ENCODE results near the gene GSG1L. TPM values are rescaled to one million over a fixed set of nuclear protein-coding genes. Genes with fewer than 3 reads are reported as not detected.

The GSG1L gene
- total and polyA plus RNA-seq, 2 of the 13 experiments (the other 11 are each of a cell fraction or from before 2014, with no cell fraction given) = not detected

DNA sequence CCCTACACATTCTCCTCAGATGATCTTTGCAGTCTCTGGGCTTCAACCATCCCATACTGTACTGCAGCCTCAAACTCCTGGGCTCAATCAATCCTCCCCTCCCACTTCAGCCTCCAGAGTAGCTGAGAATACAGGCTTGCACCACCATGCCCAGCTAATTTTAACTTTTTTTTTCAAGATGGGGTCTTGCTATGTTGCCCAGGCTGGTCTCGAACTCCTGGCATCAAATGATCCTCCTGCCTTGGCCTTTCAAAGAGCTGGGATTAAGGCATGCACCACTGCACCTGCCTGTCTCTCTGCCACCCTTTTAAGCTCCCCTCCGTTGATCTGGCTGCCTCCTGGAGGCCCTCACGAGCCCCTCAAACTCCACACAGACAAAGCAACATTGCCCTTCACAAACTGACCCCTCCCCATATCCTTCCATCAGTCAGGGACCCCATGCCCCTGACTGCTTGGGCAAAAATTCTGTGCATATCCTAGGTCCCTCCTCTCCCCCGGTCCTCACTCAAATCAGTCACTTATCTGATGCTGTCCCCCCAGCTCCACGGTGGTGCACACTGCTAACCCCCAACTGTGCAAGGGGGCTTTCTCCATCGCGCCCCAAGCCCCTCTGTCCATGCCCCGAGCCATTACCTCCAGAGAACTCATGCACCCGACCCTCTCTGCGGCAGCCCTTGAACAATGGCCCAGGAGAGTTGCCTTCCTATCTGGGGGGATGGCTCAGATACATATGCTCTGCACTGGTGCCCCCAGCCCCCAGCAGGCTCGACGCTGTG is 260.7 kb downstream of the GSG1L start:
- WGBS (ENCODE audit: low lambda C conversion rate) = 4% methylated on average over 12 of the region's 12 CpGs
- ATAC-seq (no peak), FAIRE-seq (no peak), DNase-seq (ENCODE audit: low spot score) (no peak)
- POLR2A ChIA-PET = no interaction called here
- Histone ChIP-seq H3K9ac (ENCODE audit: insufficient read depth, low read depth, low read length) (no peak overlapping the region), H3K4me3 (replicated peaks in 1 of 3; ENCODE audit: insufficient read depth in 1 of 3, low read depth in 2 of 3, low read length in 3 of 3) (no peak overlapping the region), H3K4me2 (ENCODE audit: low read depth, low read length) (no peak overlapping the region), H3K36me3 (replicated peaks in 1 of 2; ENCODE audit: control insufficient read depth in 1 of 2, insufficient read depth in 2 of 2, low read length in 2 of 2) (no peaks in the 10 kb centered on the region), H3K27ac (ENCODE audit: extremely low read length, insufficient read depth, low read length) (no peak overlapping the region), H2AFZ (ENCODE audit: low read length) (no peak overlapping the region), H3K79me2 (ENCODE audit: insufficient read depth, low read length) (no peaks in the 10 kb centered on the region), H3K9me3 (ENCODE audit: low read length) (no peaks in the 10 kb centered on the region), H3K4me1 (ENCODE audit: insufficient read depth, low read length) (no peaks in the 10 kb centered on the region), H4K20me1 (ENCODE audit: insufficient read depth, low read length) (peaks cover 2% of the 10 kb centered on the region; the same call in 1 of the 2 replicates), H3K27me3 (ENCODE audit: control insufficient read depth in 1 of 2, insufficient read depth in 2 of 2, low read length in 2 of 2) (peaks cover 2 to 7% of the 10 kb centered on the region in 2 experiments; a peak in 3 of 5 replicates)
- CTCF ChIA-PET (ENCODE audit: low intra/inter-chr PET ratio, low total read pairs) = no interaction called here
- no TSS peak for BruUV-seq (replicated peaks)
- in situ Hi-C loops (cut with HindIII; ENCODE audit: extremely low pct_ligation_motif_present, low pct_unique_long_range_greater_than_20kb) (no loop called here), intact Hi-C loops (cut with micrococcal nuclease; ENCODE audit: unreplicated experiment) (no loop called here)
- TF ChIP-seq, protein P1, sequence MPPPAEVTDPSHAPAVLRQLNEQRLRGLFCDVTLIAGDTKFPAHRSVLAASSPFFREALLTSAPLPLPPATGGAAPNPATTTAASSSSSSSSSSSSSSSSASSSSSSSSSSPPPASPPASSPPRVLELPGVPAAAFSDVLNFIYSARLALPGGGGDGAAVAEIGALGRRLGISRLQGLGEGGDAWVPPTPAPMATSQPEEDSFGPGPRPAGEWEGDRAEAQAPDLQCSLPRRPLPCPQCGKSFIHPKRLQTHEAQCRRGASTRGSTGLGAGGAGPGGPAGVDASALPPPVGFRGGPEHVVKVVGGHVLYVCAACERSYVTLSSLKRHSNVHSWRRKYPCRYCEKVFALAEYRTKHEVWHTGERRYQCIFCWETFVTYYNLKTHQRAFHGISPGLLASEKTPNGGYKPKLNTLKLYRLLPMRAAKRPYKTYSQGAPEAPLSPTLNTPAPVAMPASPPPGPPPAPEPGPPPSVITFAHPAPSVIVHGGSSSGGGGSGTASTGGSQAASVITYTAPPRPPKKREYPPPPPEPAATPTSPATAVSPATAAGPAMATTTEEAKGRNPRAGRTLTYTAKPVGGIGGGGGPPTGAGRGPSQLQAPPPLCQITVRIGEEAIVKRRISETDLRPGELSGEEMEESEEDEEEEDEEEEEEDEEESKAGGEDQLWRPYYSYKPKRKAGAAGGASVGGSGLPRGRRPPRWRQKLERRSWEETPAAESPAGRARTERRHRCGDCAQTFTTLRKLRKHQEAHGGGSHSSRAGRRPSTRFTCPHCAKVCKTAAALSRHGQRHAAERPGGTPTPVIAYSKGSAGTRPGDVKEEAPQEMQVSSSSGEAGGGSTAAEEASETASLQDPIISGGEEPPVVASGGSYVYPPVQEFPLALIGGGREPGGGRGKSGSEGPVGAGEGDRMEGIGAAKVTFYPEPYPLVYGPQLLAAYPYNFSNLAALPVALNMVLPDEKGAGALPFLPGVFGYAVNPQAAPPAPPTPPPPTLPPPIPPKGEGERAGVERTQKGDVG (CRISPR knock-in tag; IDR thresholded peaks at IDR 0.05; ENCODE audit: borderline replicate concordance) = no peak
- no peak for TF ChIP-seq SP2 (CRISPR knock-in tag; IDR thresholded peaks at IDR 0.05)
- TF ChIP-seq ZNF556 (CRISPR knock-in tag; IDR thresholded peaks at IDR 0.05; ENCODE audit: borderline replicate concordance) = no peak
- no peak for TF ChIP-seq ZNF713 (CRISPR knock-in tag; IDR thresholded peaks at IDR 0.05)
- TF ChIP-seq ZNF644 (CRISPR knock-in tag; IDR thresholded peaks at IDR 0.05; ENCODE audit: low read depth) = no peak
- TF ChIP-seq MEIS1 (CRISPR knock-in tag; IDR thresholded peaks at IDR 0.05; ENCODE audit: borderline replicate concordance) = no peak
- TF ChIP-seq U2AF2 (IDR thresholded peaks at IDR 0.05; ENCODE audit: low read depth, low read length) = no peak
- TF ChIP-seq MIXL1 (CRISPR knock-in tag; IDR thresholded peaks at IDR 0.05) = no peak
- TF ChIP-seq, protein P2, sequence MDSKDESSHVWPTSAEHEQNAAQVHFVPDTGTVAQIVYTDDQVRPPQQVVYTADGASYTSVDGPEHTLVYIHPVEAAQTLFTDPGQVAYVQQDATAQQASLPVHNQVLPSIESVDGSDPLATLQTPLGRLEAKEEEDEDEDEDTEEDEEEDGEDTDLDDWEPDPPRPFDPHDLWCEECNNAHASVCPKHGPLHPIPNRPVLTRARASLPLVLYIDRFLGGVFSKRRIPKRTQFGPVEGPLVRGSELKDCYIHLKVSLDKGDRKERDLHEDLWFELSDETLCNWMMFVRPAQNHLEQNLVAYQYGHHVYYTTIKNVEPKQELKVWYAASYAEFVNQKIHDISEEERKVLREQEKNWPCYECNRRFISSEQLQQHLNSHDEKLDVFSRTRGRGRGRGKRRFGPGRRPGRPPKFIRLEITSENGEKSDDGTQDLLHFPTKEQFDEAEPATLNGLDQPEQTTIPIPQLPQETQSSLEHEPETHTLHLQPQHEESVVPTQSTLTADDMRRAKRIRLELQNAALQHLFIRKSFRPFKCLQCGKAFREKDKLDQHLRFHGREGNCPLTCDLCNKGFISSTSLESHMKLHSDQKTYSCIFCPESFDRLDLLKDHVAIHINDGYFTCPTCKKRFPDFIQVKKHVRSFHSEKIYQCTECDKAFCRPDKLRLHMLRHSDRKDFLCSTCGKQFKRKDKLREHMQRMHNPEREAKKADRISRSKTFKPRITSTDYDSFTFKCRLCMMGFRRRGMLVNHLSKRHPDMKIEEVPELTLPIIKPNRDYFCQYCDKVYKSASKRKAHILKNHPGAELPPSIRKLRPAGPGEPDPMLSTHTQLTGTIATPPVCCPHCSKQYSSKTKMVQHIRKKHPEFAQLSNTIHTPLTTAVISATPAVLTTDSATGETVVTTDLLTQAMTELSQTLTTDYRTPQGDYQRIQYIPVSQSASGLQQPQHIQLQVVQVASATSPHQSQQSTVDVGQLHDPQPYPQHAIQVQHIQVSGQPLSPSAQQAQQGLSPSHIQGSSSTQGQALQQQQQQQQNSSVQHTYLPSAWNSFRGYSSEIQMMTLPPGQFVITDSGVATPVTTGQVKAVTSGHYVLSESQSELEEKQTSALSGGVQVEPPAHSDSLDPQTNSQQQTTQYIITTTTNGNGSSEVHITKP (CRISPR knock-in tag; IDR thresholded peaks at IDR 0.05; ENCODE audit: low read depth) = no peak
- TF ChIP-seq HNRNPK (IDR thresholded peaks at IDR 0.05; ENCODE audit: low read depth, low read length, poor library complexity, severe bottlenecking) = no peak
- no peak for TF ChIP-seq FOXK1 (CRISPR knock-in tag; IDR thresholded peaks at IDR 0.05; ENCODE audit: borderline replicate concordance, low read depth)
- TF ChIP-seq ARNT (IDR thresholded peaks at IDR 0.05) = no peak
- TF ChIP-seq ZNF224 (CRISPR knock-in tag; IDR thresholded peaks at IDR 0.05) = no peak
- TF ChIP-seq ARID5B (CRISPR knock-in tag; IDR thresholded peaks at IDR 0.05) = no peak

Measured in HepG2 (cell line).